ENCODE measurements around the gene ISCU. TPM values are rescaled to one million over a fixed set of nuclear protein-coding genes. Genes with fewer than 3 reads are reported as not detected.

Gene ISCU
- total RNA-seq, 1 experiment from 2014 or later, result 86.9 TPM

DNA sequence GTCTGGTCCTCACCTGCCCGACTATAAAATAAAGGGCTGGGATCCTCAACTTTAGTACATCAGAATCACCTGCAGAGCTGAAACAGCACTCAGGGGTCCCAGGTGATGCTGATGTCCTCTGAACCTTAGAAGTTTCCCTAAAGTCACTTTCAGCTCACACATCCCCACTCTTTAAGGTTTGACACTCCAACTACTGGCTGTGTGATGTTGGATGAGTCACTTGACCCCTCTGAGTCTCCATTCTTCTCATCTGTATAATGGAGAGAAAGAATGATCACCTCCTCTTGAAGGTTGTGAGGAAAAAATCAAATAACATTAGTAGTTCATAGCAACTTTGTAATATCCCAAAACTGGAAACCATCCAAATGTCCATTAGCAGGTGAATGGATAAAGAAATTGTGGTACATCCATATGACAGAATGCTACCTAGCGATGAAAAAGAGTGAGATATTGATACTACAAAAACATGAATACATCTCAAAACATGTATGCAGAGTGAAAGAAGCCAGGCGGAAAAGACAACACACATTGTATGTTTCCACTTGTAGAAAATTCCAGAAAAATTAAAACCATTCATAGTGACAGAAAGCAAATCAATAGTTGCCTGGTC is 22.2 kb downstream of the ISCU start:
- Mint-ChIP-seq H3K4me1 (ENCODE audit: low read depth, unreplicated experiment) (peaks cover 8% of the 10 kb centered on the region), H3K4me3 (ENCODE audit: unreplicated experiment) (no peak overlapping the region), H3K36me3 (ENCODE audit: insufficient read depth, unreplicated experiment) (no peaks in the 10 kb centered on the region), H3K27ac (ENCODE audit: unreplicated experiment) (no peak overlapping the region), H3K9me3 (ENCODE audit: unreplicated experiment) (no peaks in the 10 kb centered on the region), H3K27me3 (ENCODE audit: insufficient read depth, unreplicated experiment) (peaks cover 4% of the 10 kb centered on the region)
- H3K27me3 ChIP-seq (replicated peaks; ENCODE audit: control insufficient read depth, insufficient read depth, low read length), result no peaks in the 10 kb centered on the region
- TF ChIP-seq, protein P1, sequence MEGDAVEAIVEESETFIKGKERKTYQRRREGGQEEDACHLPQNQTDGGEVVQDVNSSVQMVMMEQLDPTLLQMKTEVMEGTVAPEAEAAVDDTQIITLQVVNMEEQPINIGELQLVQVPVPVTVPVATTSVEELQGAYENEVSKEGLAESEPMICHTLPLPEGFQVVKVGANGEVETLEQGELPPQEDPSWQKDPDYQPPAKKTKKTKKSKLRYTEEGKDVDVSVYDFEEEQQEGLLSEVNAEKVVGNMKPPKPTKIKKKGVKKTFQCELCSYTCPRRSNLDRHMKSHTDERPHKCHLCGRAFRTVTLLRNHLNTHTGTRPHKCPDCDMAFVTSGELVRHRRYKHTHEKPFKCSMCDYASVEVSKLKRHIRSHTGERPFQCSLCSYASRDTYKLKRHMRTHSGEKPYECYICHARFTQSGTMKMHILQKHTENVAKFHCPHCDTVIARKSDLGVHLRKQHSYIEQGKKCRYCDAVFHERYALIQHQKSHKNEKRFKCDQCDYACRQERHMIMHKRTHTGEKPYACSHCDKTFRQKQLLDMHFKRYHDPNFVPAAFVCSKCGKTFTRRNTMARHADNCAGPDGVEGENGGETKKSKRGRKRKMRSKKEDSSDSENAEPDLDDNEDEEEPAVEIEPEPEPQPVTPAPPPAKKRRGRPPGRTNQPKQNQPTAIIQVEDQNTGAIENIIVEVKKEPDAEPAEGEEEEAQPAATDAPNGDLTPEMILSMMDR (IDR thresholded peaks at IDR 0.05; ENCODE audit: insufficient read depth in 1 of 2, low read depth in 1 of 2, low read length in 1 of 2, severe bottlenecking in 1 of 2, unreplicated experiment in 1 of 2), result no peak
- H3K9me3 ChIP-seq, result no peaks in the 10 kb centered on the region
- ChIA-PET POLR2A (no interaction called here), CTCF (no interaction called here)
- DNase-seq, result no peak
- 0 out of 2 replicates have a peak, but pooled peaks cover 5% of the 10 kb centered on the region for H3K4me1 ChIP-seq
- H3K36me3 ChIP-seq (ENCODE audit: control insufficient read depth, insufficient read depth, low read length), result no peaks in the 10 kb centered on the region
- no peak overlapping the region for H3K4me3 ChIP-seq (ENCODE audit: low read depth, low read length)
- no TSS peak for BruUV-seq (replicated peaks)
- intact Hi-C loops (cut with micrococcal nuclease; ENCODE audit: unreplicated experiment), result no loop called here

DNA sequence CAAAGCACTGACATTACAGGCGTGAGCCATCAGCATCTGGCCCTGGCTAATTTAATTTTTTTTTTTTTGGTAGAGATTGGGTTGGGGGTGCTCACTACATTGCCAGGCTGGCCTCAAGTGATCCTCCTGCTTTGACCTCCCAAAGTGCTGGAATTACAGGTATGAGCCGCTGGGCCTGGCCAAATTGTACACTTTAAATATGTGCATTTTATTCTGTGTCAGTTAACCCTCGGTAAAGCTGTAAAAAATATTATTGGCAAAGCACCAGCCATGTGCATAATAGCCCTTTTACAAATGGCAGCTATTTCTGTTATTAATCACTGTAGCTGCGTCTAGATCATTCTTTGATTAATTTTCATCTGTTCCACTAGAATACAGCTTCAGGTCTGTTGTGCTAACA is 23.5 kb downstream of the ISCU start:
- no peaks in the 10 kb centered on the region for H3K4me1 ChIP-seq
- no peaks in the 10 kb centered on the region for H3K36me3 ChIP-seq (ENCODE audit: control insufficient read depth, insufficient read depth, low read length)
- H3K27ac Mint-ChIP-seq (ENCODE audit: unreplicated experiment), result no peak overlapping the region
- no TSS peak for BruUV-seq (replicated peaks)
- CTCF ChIA-PET, result no interaction called here
- intact Hi-C loops (cut with micrococcal nuclease; ENCODE audit: unreplicated experiment), result no loop called here
- H3K4me1 Mint-ChIP-seq (ENCODE audit: low read depth, unreplicated experiment), result peaks cover under 1% of the 10 kb centered on the region
- POLR2A ChIA-PET, result no interaction called here
- H3K4me3 Mint-ChIP-seq (ENCODE audit: unreplicated experiment), result no peak overlapping the region
- DNase-seq, result no peak
- no peaks in the 10 kb centered on the region for H3K9me3 ChIP-seq
- no peaks in the 10 kb centered on the region for H3K27me3 ChIP-seq (replicated peaks; ENCODE audit: control insufficient read depth, insufficient read depth, low read length)
- TF ChIP-seq, protein P1 (IDR thresholded peaks at IDR 0.05; ENCODE audit: insufficient read depth in 1 of 2, low read depth in 1 of 2, low read length in 1 of 2, severe bottlenecking in 1 of 2, unreplicated experiment in 1 of 2), result no peak
- peaks cover 4% of the 10 kb centered on the region for H3K27me3 Mint-ChIP-seq (ENCODE audit: insufficient read depth, unreplicated experiment)
- no peaks in the 10 kb centered on the region for H3K9me3 Mint-ChIP-seq (ENCODE audit: unreplicated experiment)
- no peaks in the 10 kb centered on the region for H3K36me3 Mint-ChIP-seq (ENCODE audit: insufficient read depth, unreplicated experiment)
- no peak overlapping the region for H3K4me3 ChIP-seq (ENCODE audit: low read depth, low read length)

GRCh38 chr12:108586306-108586705 is 23.9 kb downstream of the ISCU start:
- Histone ChIP-seq H3K36me3 (ENCODE audit: control insufficient read depth, insufficient read depth, low read length) (no peaks in the 10 kb centered on the region), H3K9me3 (no peaks in the 10 kb centered on the region), H3K4me1 (no peaks in the 10 kb centered on the region), H3K4me3 (ENCODE audit: low read depth, low read length) (no peak overlapping the region), H3K27me3 (replicated peaks; ENCODE audit: control insufficient read depth, insufficient read depth, low read length) (no peaks in the 10 kb centered on the region)
- intact Hi-C loops (cut with micrococcal nuclease; ENCODE audit: unreplicated experiment), result no loop called here
- ChIA-PET CTCF (no interaction called here), POLR2A (no interaction called here)
- Mint-ChIP-seq H3K9me3 (ENCODE audit: unreplicated experiment) (no peaks in the 10 kb centered on the region), H3K27ac (ENCODE audit: unreplicated experiment) (no peak overlapping the region), H3K36me3 (ENCODE audit: insufficient read depth, unreplicated experiment) (no peaks in the 10 kb centered on the region), H3K27me3 (ENCODE audit: insufficient read depth, unreplicated experiment) (peaks cover 4% of the 10 kb centered on the region), H3K4me1 (ENCODE audit: low read depth, unreplicated experiment) (no peaks in the 10 kb centered on the region), H3K4me3 (ENCODE audit: unreplicated experiment) (no peak overlapping the region)
- TF ChIP-seq, protein P1 (IDR thresholded peaks at IDR 0.05; ENCODE audit: insufficient read depth in 1 of 2, low read depth in 1 of 2, low read length in 1 of 2, severe bottlenecking in 1 of 2, unreplicated experiment in 1 of 2), result no peak
- DNase-seq, result no peak
- BruUV-seq (replicated peaks), result no TSS peak
